Activated T-cell treated with anti-CD3 and anti-CD28 coated beads, Interleukin-2, amount 50 U/mL, for 72 hours (primary cell): ENCODE results near the gene PTPRT. TPM values are rescaled to one million over a fixed set of nuclear protein-coding genes. Genes with fewer than 3 reads are reported as not detected.

Experiments
- ATAC-seq, 2 donors: fragments of 150-1000 bp; cut with Tn5 transposase; replicated peaks in 1 of 2; 2 replicates each; pipeline ENCODE4 v1.10.0; 2021; ENCODE audit warnings: moderate library complexity in 2 of 2, mild to moderate bottlenecking in 1 of 2
- DNase-seq, 2 donors: peaks; one replicate each; pipeline ENCODE4 v3.0.0; 2021 to 2022; ENCODE audit warnings: mixed read lengths in 1 of 2
- H3K27ac Mint-ChIP-seq: one replicate; pipeline ENCODE4 v1.8.0; 2022; ENCODE audit warnings: mild to moderate bottlenecking, moderate library complexity, mixed read lengths
- H3K27me3 Mint-ChIP-seq: one replicate; pipeline ENCODE4 v1.8.0; 2022; ENCODE audit warnings: low read depth, mixed read lengths
- H3K36me3 Mint-ChIP-seq, 2 donors: one replicate each; pipeline ENCODE4 v1.8.0; 2022; ENCODE audit warnings: mixed read lengths in 2 of 2, mild to moderate bottlenecking in 1 of 2; ENCODE audit not compliant: insufficient read depth in 2 of 2
- H3K4me1 Mint-ChIP-seq: one replicate; pipeline ENCODE4 v1.8.0; 2022; ENCODE audit warnings: low read depth, mixed read lengths
- H3K4me3 Mint-ChIP-seq, 2 donors: one replicate each; pipeline ENCODE4 v1.8.0; 2022; ENCODE audit warnings: mild to moderate bottlenecking in 2 of 2, mixed read lengths in 2 of 2, moderate library complexity in 2 of 2
- H3K9me3 Mint-ChIP-seq, 2 donors: one replicate each; pipeline ENCODE4 v1.8.0; 2022; ENCODE audit warnings: mixed read lengths in 2 of 2
- total RNA-seq, 2 donors: library from RNA; stranded (reverse); gene quantifications; one replicate each; pipeline ENCODE4 v1.2.3, GENCODE V29; 2022

PTPRT gene
- not detected for total RNA-seq

- ATAC-seq = no peak
- Mint-ChIP-seq H3K4me1 (peaks cover 11% of the 10 kb centered on the region), H3K4me3 (no peak within 1 kb of the TSS), H3K27ac (no peak within 1 kb of the TSS), H3K27me3 (peaks cover 31% of the 10 kb centered on the region), H3K36me3 (no peaks in the 10 kb centered on the region), H3K9me3 (no peaks in the 10 kb centered on the region)
- DNase-seq = no peak
Measured at GRCh38 chr20:43189554-43190331, at the start of gene PTPRT. TSS of gene PTPRT (minus strand) at chr20:43189906. CDS start at chr20:43189733, 173 bp downstream.

GRCh38 chr20:43238833-43239232, 49.1 kb upstream of the PTPRT start:
- Mint-ChIP-seq H3K4me1 (no peaks in the 10 kb centered on the region), H3K27me3 (no peaks in the 10 kb centered on the region), H3K36me3 (no peaks in the 10 kb centered on the region), H3K4me3 (no peak overlapping the region), H3K9me3 (no peaks in the 10 kb centered on the region), H3K27ac (no peak overlapping the region)
- no peak for ATAC-seq
- DNase-seq = no peak

GRCh38 chr20:43238266-43238665, 48.6 kb upstream of the PTPRT start:
- Mint-ChIP-seq H3K36me3 (no peaks in the 10 kb centered on the region), H3K4me1 (no peaks in the 10 kb centered on the region), H3K27me3 (no peaks in the 10 kb centered on the region), H3K27ac (no peak overlapping the region), H3K9me3 (no peaks in the 10 kb centered on the region), H3K4me3 (no peak overlapping the region)
- no peak for DNase-seq
- ATAC-seq = no peak

- Mint-ChIP-seq H3K27ac (no peak overlapping the region), H3K9me3 (no peaks in the 10 kb centered on the region), H3K4me1 (no peaks in the 10 kb centered on the region), H3K27me3 (no peaks in the 10 kb centered on the region), H3K36me3 (no peaks in the 10 kb centered on the region), H3K4me3 (no peak overlapping the region)
- ATAC-seq (no peak), DNase-seq (no peak)
Measured at GRCh38 chr20:43237651-43238168, 48.0 kb upstream of the PTPRT start.

- Mint-ChIP-seq H3K36me3 (no peaks in the 10 kb centered on the region), H3K4me3 (no peak overlapping the region), H3K9me3 (no peaks in the 10 kb centered on the region), H3K27ac (no peak overlapping the region), H3K27me3 (no peaks in the 10 kb centered on the region), H3K4me1 (no peaks in the 10 kb centered on the region)
- DNase-seq = no peak
- no peak for ATAC-seq
Measured at GRCh38 chr20:43235998-43236397, 46.3 kb upstream of the PTPRT start.

- ATAC-seq = no peak
- Mint-ChIP-seq H3K9me3 (no peaks in the 10 kb centered on the region), H3K27me3 (no peaks in the 10 kb centered on the region), H3K27ac (no peak overlapping the region), H3K4me1 (no peaks in the 10 kb centered on the region), H3K36me3 (no peaks in the 10 kb centered on the region), H3K4me3 (no peak overlapping the region)
- DNase-seq = no peak
Measured at GRCh38 chr20:43231829-43232228, 42.1 kb upstream of the PTPRT start.

- H3K4me1 Mint-ChIP-seq = no peaks in the 10 kb centered on the region
- H3K4me3 Mint-ChIP-seq = no peak overlapping the region
- H3K36me3 Mint-ChIP-seq = no peaks in the 10 kb centered on the region
- DNase-seq = no peak
- H3K9me3 Mint-ChIP-seq = no peaks in the 10 kb centered on the region
- no peak overlapping the region for H3K27ac Mint-ChIP-seq
- ATAC-seq = no peak
- no peaks in the 10 kb centered on the region for H3K27me3 Mint-ChIP-seq
Measured at GRCh38 chr20:43229696-43230095, 40.0 kb upstream of the PTPRT start.

- Mint-ChIP-seq H3K27me3 (peaks cover 7% of the 10 kb centered on the region), H3K9me3 (no peaks in the 10 kb centered on the region)
- no peak for ATAC-seq
Measured at GRCh38 chr20:43220612-43221011, 30.9 kb upstream of the PTPRT start.

GRCh38 chr20:43210901-43211300, 21.2 kb upstream of the PTPRT start:
- ATAC-seq = no peak
- Mint-ChIP-seq H3K27ac (no peak overlapping the region), H3K27me3 (peaks cover 4% of the 10 kb centered on the region), H3K36me3 (no peaks in the 10 kb centered on the region), H3K4me1 (no peaks in the 10 kb centered on the region), H3K4me3 (no peak overlapping the region), H3K9me3 (peaks cover under 1 to 7% of the 10 kb centered on the region in 2 donors)
- no peak for DNase-seq

More at GRCh38 chr20:43220612-43221011, 30.9 kb upstream of the PTPRT start:
- H3K4me3 Mint-ChIP-seq = no peak overlapping the region
- H3K4me1 Mint-ChIP-seq = no peaks in the 10 kb centered on the region
- DNase-seq = no peak
- no peaks in the 10 kb centered on the region for H3K36me3 Mint-ChIP-seq
- no peak overlapping the region for H3K27ac Mint-ChIP-seq

GRCh38 chr20:43209831-43210230, 20.1 kb upstream of the PTPRT start:
- Mint-ChIP-seq H3K4me1 (no peaks in the 10 kb centered on the region), H3K9me3 (peaks cover 3 to 11% of the 10 kb centered on the region in 2 donors), H3K27me3 (no peaks in the 10 kb centered on the region), H3K4me3 (no peak overlapping the region), H3K36me3 (no peaks in the 10 kb centered on the region), H3K27ac (no peak overlapping the region)
- ATAC-seq (no peak), DNase-seq (no peak)

- Mint-ChIP-seq H3K9me3 (peaks cover 3 to 11% of the 10 kb centered on the region in 2 donors), H3K27me3 (peaks cover 4% of the 10 kb centered on the region), H3K27ac (peak overlapping the region; percentile 73), H3K36me3 (no peaks in the 10 kb centered on the region), H3K4me1 (no peaks in the 10 kb centered on the region), H3K4me3 (no peak overlapping the region)
- ATAC-seq = no peak
- no peak for DNase-seq
Measured at GRCh38 chr20:43205699-43206098, 16.0 kb upstream of the PTPRT start.

GRCh38 chr20:43202100-43202499, 12.4 kb upstream of the PTPRT start:
- peaks cover 4% of the 10 kb centered on the region for H3K27me3 Mint-ChIP-seq
- no peaks in the 10 kb centered on the region for H3K4me1 Mint-ChIP-seq
- no peaks in the 10 kb centered on the region for H3K36me3 Mint-ChIP-seq
- H3K9me3 Mint-ChIP-seq = peaks cover 3 to 5% of the 10 kb centered on the region in 2 donors
- ATAC-seq = no peak
- no peak overlapping the region for H3K4me3 Mint-ChIP-seq
- H3K27ac Mint-ChIP-seq = no peak overlapping the region
- DNase-seq = no peak

GRCh38 chr20:43198607-43199006, 8.9 kb upstream of the PTPRT start:
- Mint-ChIP-seq H3K27me3 (peaks cover 4% of the 10 kb centered on the region), H3K27ac (no peak overlapping the region), H3K4me3 (no peak overlapping the region), H3K9me3 (no peaks in the 10 kb centered on the region), H3K36me3 (no peaks in the 10 kb centered on the region), H3K4me1 (no peaks in the 10 kb centered on the region)
- no peak for ATAC-seq
- no peak for DNase-seq

GRCh38 chr20:43196243-43196642, 6.5 kb upstream of the PTPRT start:
- Mint-ChIP-seq H3K4me3 (no peak overlapping the region), H3K36me3 (no peaks in the 10 kb centered on the region), H3K27me3 (peaks cover 2% of the 10 kb centered on the region), H3K4me1 (no peaks in the 10 kb centered on the region), H3K9me3 (no peaks in the 10 kb centered on the region), H3K27ac (no peak overlapping the region)
- DNase-seq (no peak), ATAC-seq (no peak)
